ENCODE measurements around the gene SELENOO.

GRCh38 chr22:50266994-50267393 is 66.2 kb downstream of the SELENOO start:
- TF ChIP-seq POLR2A (IDR thresholded peaks at IDR 0.05; ENCODE audit: low read depth, low read length) = no peak
- no peak for TF ChIP-seq TAF1 (IDR thresholded peaks at IDR 0.05; ENCODE audit: low read depth, low read length)
- TF ChIP-seq POLR2AphosphoS5 (IDR thresholded peaks at IDR 0.05; ENCODE audit: low read depth, low read length) = no peak
